Measurements from ENCODE around the gene RAB7B.

DNA sequence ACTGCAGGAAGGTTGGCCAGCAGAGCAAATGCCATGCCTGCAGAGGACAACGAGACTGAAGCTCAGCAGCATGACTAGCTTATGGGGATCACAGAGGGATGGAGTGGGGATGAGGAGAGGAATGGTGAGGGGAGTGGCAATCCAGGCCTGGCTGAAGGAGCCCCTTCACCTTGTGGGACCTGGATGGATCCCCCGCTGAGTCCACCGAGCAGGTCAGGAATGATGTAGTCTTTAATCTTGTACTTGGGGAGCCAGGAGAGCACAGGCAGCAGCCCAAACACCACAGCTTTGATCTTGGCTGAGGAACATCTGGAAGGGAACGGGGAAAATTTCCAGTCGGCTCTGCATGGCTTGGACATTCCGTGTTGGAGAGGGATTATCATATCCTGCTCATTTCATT lies 70.4 kb downstream of the RAB7B start:
- no peak for TF ChIP-seq EZH2 (IDR thresholded peaks at IDR 0.05; ENCODE audit: low read length, missing control alignments)
- TF ChIP-seq, protein P1, sequence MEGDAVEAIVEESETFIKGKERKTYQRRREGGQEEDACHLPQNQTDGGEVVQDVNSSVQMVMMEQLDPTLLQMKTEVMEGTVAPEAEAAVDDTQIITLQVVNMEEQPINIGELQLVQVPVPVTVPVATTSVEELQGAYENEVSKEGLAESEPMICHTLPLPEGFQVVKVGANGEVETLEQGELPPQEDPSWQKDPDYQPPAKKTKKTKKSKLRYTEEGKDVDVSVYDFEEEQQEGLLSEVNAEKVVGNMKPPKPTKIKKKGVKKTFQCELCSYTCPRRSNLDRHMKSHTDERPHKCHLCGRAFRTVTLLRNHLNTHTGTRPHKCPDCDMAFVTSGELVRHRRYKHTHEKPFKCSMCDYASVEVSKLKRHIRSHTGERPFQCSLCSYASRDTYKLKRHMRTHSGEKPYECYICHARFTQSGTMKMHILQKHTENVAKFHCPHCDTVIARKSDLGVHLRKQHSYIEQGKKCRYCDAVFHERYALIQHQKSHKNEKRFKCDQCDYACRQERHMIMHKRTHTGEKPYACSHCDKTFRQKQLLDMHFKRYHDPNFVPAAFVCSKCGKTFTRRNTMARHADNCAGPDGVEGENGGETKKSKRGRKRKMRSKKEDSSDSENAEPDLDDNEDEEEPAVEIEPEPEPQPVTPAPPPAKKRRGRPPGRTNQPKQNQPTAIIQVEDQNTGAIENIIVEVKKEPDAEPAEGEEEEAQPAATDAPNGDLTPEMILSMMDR (conservative IDR thresholded peaks at IDR 0.05 in 1 of 2, IDR thresholded peaks at IDR 0.05 in 1 of 2; ENCODE audit: low read depth in 1 of 2, low read length in 2 of 2), result no peak
